K562 (cell line): Measurements from ENCODE around the gene SDK1. TPM values are rescaled to one million over a fixed set of nuclear protein-coding genes. Genes with fewer than 3 reads are reported as not detected.

Experiments used
- EHMT2 ChIP-seq: fragments of 450-650 bp; IDR thresholded peaks from 2 replicates; pipeline ENCODE4 v1.6.1; 2018; ENCODE audit warnings: antibody characterized with exemption
- HMG20B ChIP-seq: fragments of 250-450 bp; sonication (Bioruptor Pico); IDR thresholded peaks from 2 replicates; pipeline ENCODE4 v1.5.0; 2021; ENCODE audit warnings: mild to moderate bottlenecking
- KLF1 ChIP-seq: fragments of 450-650 bp; IDR thresholded peaks from 2 replicates; pipeline ENCODE4 v1.6.1; 2016; ENCODE audit warnings: missing genetic modification characterization, missing compliant biosample characterization
- LCOR ChIP-seq: sonication (generic); formaldehyde crosslinking; IDR thresholded peaks from 2 replicates; pipeline ENCODE4 v1.8.0; 2022; ENCODE audit warnings: mild to moderate bottlenecking, missing genetic modification reagents
- MCM5 ChIP-seq: fragments of 450-650 bp; IDR thresholded peaks from 2 replicates; pipeline ENCODE4 v1.6.1; 2016; ENCODE audit warnings: low read depth
- NFATC3 ChIP-seq: fragments of 450-650 bp; IDR thresholded peaks from 2 replicates; pipeline ENCODE4 v1.6.1; 2017; ENCODE audit warnings: mild to moderate bottlenecking
- POLR2AphosphoS2 ChIP-seq: IDR thresholded peaks from 2 replicates; pipeline ENCODE4 v1.6.1; 2012; ENCODE audit warnings: low read length, improper control_type of control experiment
- polyA plus RNA-seq, 8 experiments: library from polyadenylated mRNA; depleted of rRNA in 4 of 8; stranded (reverse) in 5 of 8; unstranded in 3 of 8; fragments of >200 nt; fragmentation: Nextera tagmentation in 2 of 8; fragmentation: Illumina TruSeq in 1 of 8; extraction: Ambion mirVana in 2 of 8; extraction: Trizol in 1 of 8; gene quantifications; 2 replicates each; pipeline versions ENCODE4 v1.2.1 to v1.2.3, GENCODE V29; 2011 to 2014; ENCODE audit warnings: inconsistent platforms in 1 of 8, missing spikeins in 1 of 8
- total RNA-seq, 7 experiments: library from RNA; depleted of rRNA in 6 of 7; stranded (reverse); fragments of >200 nt in 6 of 7; fragmentation: Illumina TruSeq in 2 of 7; extraction: Trizol in 2 of 7; gene quantifications; 2 replicates each; pipeline versions ENCODE4 v1.2.1 to v1.2.3, GENCODE V29; 2011 to 2021; ENCODE audit warnings: low replicate concordance in 1 of 7
- TF ChIP-seq, protein P1 (sequence below): fragments of 250-450 bp; sonication (Bioruptor Pico); IDR thresholded peaks from 2 replicates; pipeline ENCODE4 v1.9.0; 2021; ENCODE audit warnings: mild to moderate bottlenecking
- TF ChIP-seq, protein P2 (sequence below): IDR thresholded peaks from 3 replicates; pipeline ENCODE4 v1.6.1; 2011; ENCODE audit warnings: borderline replicate concordance, mild to moderate bottlenecking; ENCODE audit not compliant: insufficient read length, insufficient read depth
- TF ChIP-seq, protein P3 (sequence below): sonication (generic); formaldehyde crosslinking; IDR thresholded peaks from 2 replicates; pipeline ENCODE4 v1.8.1; 2022; ENCODE audit warnings: missing genetic modification reagents
- TF ChIP-seq, protein P4 (sequence below): fragments of 150-350 bp; IDR thresholded peaks from 2 replicates; pipeline ENCODE4 v1.6.1; 2014; ENCODE audit warnings: low read depth, mild to moderate bottlenecking, low read length, borderline replicate concordance

The SDK1 gene
- total and polyA plus RNA-seq, 9 of the 15 experiments (the other 6 are each of a cell fraction or from before 2014, with no cell fraction given) = 0.16 TPM; not detected in 8

DNA sequence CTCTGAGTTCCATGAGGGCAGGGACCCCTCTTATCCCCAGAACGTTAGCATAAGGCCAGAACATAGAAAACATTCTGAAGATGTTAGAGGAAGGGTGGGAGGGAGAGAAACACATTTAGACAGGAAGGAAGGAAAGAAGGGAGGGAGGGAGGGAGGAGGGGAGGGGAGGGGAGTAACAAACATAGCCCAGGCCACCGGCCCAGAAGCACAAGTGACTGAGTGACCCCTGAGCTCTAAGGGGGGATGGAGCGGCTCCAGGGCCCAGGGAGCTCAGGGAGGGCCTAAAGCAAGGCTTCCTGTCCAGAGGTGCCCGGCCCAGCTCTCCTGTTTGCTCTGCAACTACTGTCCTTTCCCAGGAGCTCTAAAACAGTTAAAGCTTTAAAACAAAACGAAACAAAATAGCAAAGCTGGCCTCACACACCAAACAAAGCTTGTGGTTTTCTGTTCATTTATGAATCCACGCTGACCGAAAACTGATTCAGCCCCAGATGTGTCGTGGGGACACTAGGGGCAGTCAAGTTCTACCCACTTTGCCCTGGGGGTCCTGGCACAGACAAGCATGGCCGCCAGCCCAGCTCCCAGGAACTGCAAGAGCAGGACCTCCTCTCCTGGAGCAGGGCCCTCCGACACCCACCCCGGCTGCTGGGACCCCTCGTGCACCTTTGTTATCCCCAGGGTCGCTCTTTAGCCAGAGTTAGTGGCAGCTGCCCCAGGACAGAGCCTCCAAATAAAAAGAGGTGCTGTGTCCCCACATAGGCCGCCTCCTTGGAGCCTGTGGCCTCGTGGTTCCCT, 884.9 kb downstream of the SDK1 start (continued):
- TF ChIP-seq, protein P1, sequence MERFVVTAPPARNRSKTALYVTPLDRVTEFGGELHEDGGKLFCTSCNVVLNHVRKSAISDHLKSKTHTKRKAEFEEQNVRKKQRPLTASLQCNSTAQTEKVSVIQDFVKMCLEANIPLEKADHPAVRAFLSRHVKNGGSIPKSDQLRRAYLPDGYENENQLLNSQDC = no peak
- TF ChIP-seq KLF1 (tag) (no peak), HMG20B (CRISPR knock-in tag) (no peak), LCOR (CRISPR knock-in tag) (no peak), POLR2AphosphoS2 (no peak), NFATC3 (no peak), MCM5 (no peak), EHMT2 (no peak)
- TF ChIP-seq, protein P2, sequence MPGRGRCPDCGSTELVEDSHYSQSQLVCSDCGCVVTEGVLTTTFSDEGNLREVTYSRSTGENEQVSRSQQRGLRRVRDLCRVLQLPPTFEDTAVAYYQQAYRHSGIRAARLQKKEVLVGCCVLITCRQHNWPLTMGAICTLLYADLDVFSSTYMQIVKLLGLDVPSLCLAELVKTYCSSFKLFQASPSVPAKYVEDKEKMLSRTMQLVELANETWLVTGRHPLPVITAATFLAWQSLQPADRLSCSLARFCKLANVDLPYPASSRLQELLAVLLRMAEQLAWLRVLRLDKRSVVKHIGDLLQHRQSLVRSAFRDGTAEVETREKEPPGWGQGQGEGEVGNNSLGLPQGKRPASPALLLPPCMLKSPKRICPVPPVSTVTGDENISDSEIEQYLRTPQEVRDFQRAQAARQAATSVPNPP = no peak
- TF ChIP-seq, protein P3, sequence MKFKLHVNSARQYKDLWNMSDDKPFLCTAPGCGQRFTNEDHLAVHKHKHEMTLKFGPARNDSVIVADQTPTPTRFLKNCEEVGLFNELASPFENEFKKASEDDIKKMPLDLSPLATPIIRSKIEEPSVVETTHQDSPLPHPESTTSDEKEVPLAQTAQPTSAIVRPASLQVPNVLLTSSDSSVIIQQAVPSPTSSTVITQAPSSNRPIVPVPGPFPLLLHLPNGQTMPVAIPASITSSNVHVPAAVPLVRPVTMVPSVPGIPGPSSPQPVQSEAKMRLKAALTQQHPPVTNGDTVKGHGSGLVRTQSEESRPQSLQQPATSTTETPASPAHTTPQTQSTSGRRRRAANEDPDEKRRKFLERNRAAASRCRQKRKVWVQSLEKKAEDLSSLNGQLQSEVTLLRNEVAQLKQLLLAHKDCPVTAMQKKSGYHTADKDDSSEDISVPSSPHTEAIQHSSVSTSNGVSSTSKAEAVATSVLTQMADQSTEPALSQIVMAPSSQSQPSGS (CRISPR knock-in tag) = no peak
- TF ChIP-seq, protein P4, sequence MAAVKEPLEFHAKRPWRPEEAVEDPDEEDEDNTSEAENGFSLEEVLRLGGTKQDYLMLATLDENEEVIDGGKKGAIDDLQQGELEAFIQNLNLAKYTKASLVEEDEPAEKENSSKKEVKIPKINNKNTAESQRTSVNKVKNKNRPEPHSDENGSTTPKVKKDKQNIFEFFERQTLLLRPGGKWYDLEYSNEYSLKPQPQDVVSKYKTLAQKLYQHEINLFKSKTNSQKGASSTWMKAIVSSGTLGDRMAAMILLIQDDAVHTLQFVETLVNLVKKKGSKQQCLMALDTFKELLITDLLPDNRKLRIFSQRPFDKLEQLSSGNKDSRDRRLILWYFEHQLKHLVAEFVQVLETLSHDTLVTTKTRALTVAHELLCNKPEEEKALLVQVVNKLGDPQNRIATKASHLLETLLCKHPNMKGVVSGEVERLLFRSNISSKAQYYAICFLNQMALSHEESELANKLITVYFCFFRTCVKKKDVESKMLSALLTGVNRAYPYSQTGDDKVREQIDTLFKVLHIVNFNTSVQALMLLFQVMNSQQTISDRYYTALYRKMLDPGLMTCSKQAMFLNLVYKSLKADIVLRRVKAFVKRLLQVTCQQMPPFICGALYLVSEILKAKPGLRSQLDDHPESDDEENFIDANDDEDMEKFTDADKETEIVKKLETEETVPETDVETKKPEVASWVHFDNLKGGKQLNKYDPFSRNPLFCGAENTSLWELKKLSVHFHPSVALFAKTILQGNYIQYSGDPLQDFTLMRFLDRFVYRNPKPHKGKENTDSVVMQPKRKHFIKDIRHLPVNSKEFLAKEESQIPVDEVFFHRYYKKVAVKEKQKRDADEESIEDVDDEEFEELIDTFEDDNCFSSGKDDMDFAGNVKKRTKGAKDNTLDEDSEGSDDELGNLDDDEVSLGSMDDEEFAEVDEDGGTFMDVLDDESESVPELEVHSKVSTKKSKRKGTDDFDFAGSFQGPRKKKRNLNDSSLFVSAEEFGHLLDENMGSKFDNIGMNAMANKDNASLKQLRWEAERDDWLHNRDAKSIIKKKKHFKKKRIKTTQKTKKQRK = no peak
